HepG2 (cell line): ENCODE data around the gene SENP6. TPM values are rescaled to one million over a fixed set of nuclear protein-coding genes. Genes with fewer than 3 reads are reported as not detected.

Source experiments
- ATAC-seq: fragments of 200-7000 bp; cut with Tn5 transposase; 3 replicates; pipeline ENCODE4 v1.9.1; 2020; ENCODE audit warnings: mild to moderate bottlenecking, moderate library complexity
- BruUV-seq: library from RNA; stranded (reverse); fragments of 400-500 nt; replicated peaks from 2 replicates; lab custom pipeline; 2021; lab: Mats Ljungman, UMichigan
- CTCF ChIA-PET: fragments of 300-600 bp; formaldehyde crosslinking; extraction: SDS; loops from one replicate; lab custom pipeline; 2021; ENCODE audit warnings: low total read pairs, inconsistent platforms, low intra/inter-chr PET ratio; lab: Yijun Ruan, JAX
- POLR2A ChIA-PET: fragments of 350-600 bp; sonication (Branson Sonifier 250); formaldehyde crosslinking; loops from one replicate; lab custom pipeline; 2020; ENCODE audit warnings: antibody characterized with exemption, inconsistent platforms; lab: Yijun Ruan, JAX
- DNase-seq: peaks from one replicate; pipeline ENCODE4 v3.0.0-alpha.2; 2015; ENCODE audit warnings: low spot score
- FAIRE-seq: peaks from 3 replicates; lab custom pipeline; 2011; peaks lifted over from hg19 to GRCh38; lab: Jason Lieb, UNC
- H2AFZ ChIP-seq: one replicate; pipeline ENCODE4 v1.6.1; 2011; ENCODE audit warnings: low read length, inconsistent platforms
- H3K27ac ChIP-seq: fragments of 300-600 bp; 3 replicates; pipeline ENCODE4 v1.8.0; 2011; ENCODE audit warnings: mixed run types, mild to moderate bottlenecking, mixed read lengths, low read length, inconsistent platforms; ENCODE audit not compliant: insufficient read depth; ENCODE audit errors: extremely low read length
- H3K27me3 ChIP-seq, 2 experiments: fragments of 200-600 bp in 1 of 2; 2 replicates in 1 of 2; 3 replicates in 1 of 2; pipeline versions ENCODE4 v1.6.0 to v1.8.0; 2011; ENCODE audit warnings: low read length in 2 of 2, mild to moderate bottlenecking in 2 of 2, moderate library complexity in 2 of 2, inconsistent platforms in 1 of 2; ENCODE audit not compliant: insufficient read depth in 2 of 2, control insufficient read depth in 1 of 2
- H3K36me3 ChIP-seq, 2 experiments: fragments of 200-600 bp in 1 of 2; replicated peaks in 1 of 2; 2 replicates in 1 of 2; 3 replicates in 1 of 2; pipeline versions ENCODE4 v1.5.1 to v1.8.0; 2011; ENCODE audit warnings: low read length in 2 of 2, inconsistent platforms in 1 of 2; ENCODE audit not compliant: insufficient read depth in 2 of 2, control insufficient read depth in 1 of 2
- H3K4me1 ChIP-seq: 2 replicates; pipeline ENCODE4 v1.5.1; 2012; ENCODE audit warnings: low read length, inconsistent platforms; ENCODE audit not compliant: insufficient read depth
- H3K4me2 ChIP-seq: 2 replicates; pipeline ENCODE4 v1.6.0; 2011; ENCODE audit warnings: low read depth, low read length, inconsistent platforms
- H3K4me3 ChIP-seq, 3 experiments: fragments of 200-600 bp in 1 of 3; sonication (generic), shearing (Covaris generic) in 1 of 3; replicated peaks in 1 of 3; 2 replicates each; pipeline ENCODE4 v1.5.1; 2011 to 2016; ENCODE audit warnings: low read length in 3 of 3, inconsistent platforms in 2 of 3, low read depth in 2 of 3, mild to moderate bottlenecking in 2 of 3, control low read depth in 1 of 3, mixed read lengths in 1 of 3; ENCODE audit not compliant: insufficient read depth in 1 of 3
- H3K79me2 ChIP-seq: one replicate; pipeline ENCODE4 v1.6.1; 2011; ENCODE audit warnings: low read length, inconsistent platforms; ENCODE audit not compliant: insufficient read depth
- H3K9ac ChIP-seq: 2 replicates; pipeline ENCODE4 v1.6.0; 2011; ENCODE audit warnings: mild to moderate bottlenecking, low read depth, low read length, inconsistent platforms; ENCODE audit not compliant: insufficient read depth
- H3K9me3 ChIP-seq: 2 replicates; pipeline ENCODE4 v1.5.1; 2012; ENCODE audit warnings: mild to moderate bottlenecking, low read length
- H4K20me1 ChIP-seq: 2 replicates; pipeline ENCODE4 v1.6.0; 2011; ENCODE audit warnings: inconsistent platforms, mild to moderate bottlenecking, low read length, moderate library complexity; ENCODE audit not compliant: insufficient read depth
- CENPT ChIP-seq: sonication (generic); formaldehyde crosslinking; IDR thresholded peaks from 2 replicates; pipeline ENCODE4 v1.8.0; 2022; ENCODE audit warnings: low read depth, mild to moderate bottlenecking, moderate library complexity, missing genetic modification reagents
- CREB1 ChIP-seq, 2 experiments: fragments of 450-650 bp in 1 of 2; IDR thresholded peaks; 2 replicates each; pipeline ENCODE4 v1.6.1; 2016 to 2017; ENCODE audit warnings: control low read depth in 1 of 2, mild to moderate bottlenecking in 1 of 2, missing compliant biosample characterization in 1 of 2, missing genetic modification characterization in 1 of 2
- MIXL1 ChIP-seq: IDR thresholded peaks from 2 replicates; pipeline ENCODE4 v1.6.1; 2016
- SOX5 ChIP-seq: IDR thresholded peaks from 2 replicates; pipeline ENCODE4 v1.6.1; 2016; ENCODE audit warnings: borderline replicate concordance
- SPEN ChIP-seq: sonication (generic); formaldehyde crosslinking; IDR thresholded peaks from 2 replicates; pipeline ENCODE4 v1.5.1; 2020; ENCODE audit warnings: low read depth, mild to moderate bottlenecking, missing genetic modification reagents
- TRIM24 ChIP-seq: sonication (generic); formaldehyde crosslinking; IDR thresholded peaks from 2 replicates; pipeline ENCODE4 v1.8.0; 2022; ENCODE audit warnings: mild to moderate bottlenecking, missing genetic modification reagents
- ZBTB21 ChIP-seq: sonication (generic); formaldehyde crosslinking; IDR thresholded peaks from 2 replicates; pipeline ENCODE4 v1.4.0; 2020; ENCODE audit warnings: missing genetic modification reagents
- ZFP36 ChIP-seq: fragments of 150-350 bp; IDR thresholded peaks from 2 replicates; pipeline ENCODE4 v1.6.1; 2018; ENCODE audit warnings: borderline replicate concordance, low read length, low read depth; ENCODE audit not compliant: partially characterized antibody
- ZNF460 ChIP-seq: sonication (generic); formaldehyde crosslinking; IDR thresholded peaks from 2 replicates; pipeline ENCODE4 v1.5.1; 2020; ENCODE audit warnings: missing genetic modification reagents, mild to moderate bottlenecking, borderline replicate concordance
- ZNF556 ChIP-seq: sonication (generic); formaldehyde crosslinking; IDR thresholded peaks from 2 replicates; pipeline ENCODE4 v1.4.0; 2020; ENCODE audit warnings: mild to moderate bottlenecking, missing genetic modification reagents, borderline replicate concordance
- ZNF713 ChIP-seq: sonication (generic); formaldehyde crosslinking; IDR thresholded peaks from 2 replicates; pipeline ENCODE4 v1.4.0; 2020; ENCODE audit warnings: mild to moderate bottlenecking, missing genetic modification reagents
- ZNF768 ChIP-seq: sonication (generic); formaldehyde crosslinking; IDR thresholded peaks from 2 replicates; pipeline ENCODE4 v1.4.0; 2020; ENCODE audit warnings: missing genetic modification reagents
- ZZZ3 ChIP-seq: sonication (generic); formaldehyde crosslinking; IDR thresholded peaks from 2 replicates; pipeline ENCODE4 v1.4.0; 2020; ENCODE audit warnings: missing genetic modification reagents, mild to moderate bottlenecking, borderline replicate concordance
- WGBS: methylation state at CpG from one replicate; pipeline ENCODE4 v1.1.6; 2017; ENCODE audit warnings: low lambda C conversion rate; 5-methylcytosine and 5-hydroxymethylcytosine counted together
- in situ Hi-C: cut with HindIII; loops from 2 replicates; pipeline ENCODE4 v1.10.0; 2017; ENCODE audit warnings: low pct_unique_long_range_greater_than_20kb; ENCODE audit not compliant: extremely low pct_ligation_motif_present
- intact Hi-C: fragments of 100-400 bp; cut with micrococcal nuclease; formaldehyde crosslinking; loops from one replicate; pipeline ENCODE4 v1.10.0; 2022; ENCODE audit not compliant: unreplicated experiment
- polyA plus RNA-seq, 8 experiments: library from polyadenylated mRNA; depleted of rRNA in 3 of 8; stranded (reverse) in 7 of 8; unstranded in 1 of 8; fragments of >200 nt; fragmentation: Illumina TruSeq in 4 of 8; extraction: Trizol in 4 of 8; gene quantifications; 2 replicates each; pipeline versions ENCODE4 v1.2.1 to v1.2.3, GENCODE V29; 2011 to 2016; ENCODE audit warnings: low read depth in 4 of 8, missing spikeins in 1 of 8, mixed read lengths in 1 of 8; ENCODE audit not compliant: insufficient read depth in 1 of 8
- total RNA-seq, 5 experiments: library from RNA; depleted of rRNA; stranded (reverse); fragments of >200 nt; fragmentation: Illumina TruSeq; extraction: Trizol; gene quantifications; 2 replicates each; pipeline ENCODE4 v1.2.3, GENCODE V29; 2016; ENCODE audit warnings: low read depth in 1 of 5
- TF ChIP-seq, protein P1 (sequence below): sonication (generic); formaldehyde crosslinking; IDR thresholded peaks from 2 replicates; pipeline ENCODE4 v1.8.0; 2023; ENCODE audit warnings: mild to moderate bottlenecking, missing genetic modification reagents

Gene SENP6
- total and polyA plus RNA-seq, 2 of the 13 experiments (the other 11 are each of a cell fraction or from before 2014, with no cell fraction given) = 21.9 to 50.1 TPM

DNA sequence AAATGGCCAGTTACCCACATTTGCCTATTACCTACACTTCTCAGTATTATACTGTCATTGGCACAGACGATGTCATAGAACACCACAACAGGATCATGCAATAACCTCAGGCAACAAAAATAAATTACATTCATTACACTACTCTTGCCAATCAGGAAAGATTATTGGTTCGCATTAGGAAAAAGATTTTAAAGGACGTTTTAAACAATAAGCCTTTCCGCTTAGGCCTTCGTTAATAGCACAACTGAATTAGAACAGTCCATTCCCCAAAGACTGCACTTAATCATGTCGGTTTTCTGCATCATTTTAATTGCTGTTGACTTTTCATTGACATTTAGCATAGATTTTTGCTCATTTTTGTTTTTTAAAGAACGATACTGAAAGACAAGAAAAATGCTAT, 912 bp upstream of the SENP6 start:
- Histone ChIP-seq H3K79me2 (peaks cover 47% of the 10 kb centered on the region), H3K4me3 (peak overlapping the region; percentile 83 to 96 (median 90); a peak in 5 of 6 replicates)
- FAIRE-seq = peak; percentile 8
- TF ChIP-seq CENPT (CRISPR knock-in tag) (no peak), ZBTB21 (CRISPR knock-in tag) (peak; percentile 56; the same call in 1 of the 2 replicates), ZNF556 (CRISPR knock-in tag) (no peak)
- TF ChIP-seq, all 625 proteins: peak for 1
- POLR2A ChIA-PET = no interaction called here
- Histone ChIP-seq H3K9me3 (no peaks in the 10 kb centered on the region), H3K36me3 (no peaks in the 10 kb centered on the region), H2AFZ (peak overlapping the region; percentile 84), H3K27ac (peak overlapping the region; percentile 95), H3K4me2 (peak overlapping the region; percentile 83), H4K20me1 (peaks cover 16% of the 10 kb centered on the region), H3K9ac (peak overlapping the region; percentile 99), H3K4me1 (peaks cover 43% of the 10 kb centered on the region), H3K27me3 (no peaks in the 10 kb centered on the region; a peak in 1 of 5 replicates)
- DNase-seq = no peak
- in situ Hi-C loops = no loop called here
- 53% methylated on average over 7 of the region's 7 CpGs for WGBS
- no TSS peak for BruUV-seq
- ATAC-seq = no peak
- CTCF ChIA-PET = no interaction called here
- intact Hi-C loops = loop anchor here (2.0 to 5.0 kb wide), 2 partner anchors 76 to 313 kb away; no protein-coding TSS in a partner anchor

DNA sequence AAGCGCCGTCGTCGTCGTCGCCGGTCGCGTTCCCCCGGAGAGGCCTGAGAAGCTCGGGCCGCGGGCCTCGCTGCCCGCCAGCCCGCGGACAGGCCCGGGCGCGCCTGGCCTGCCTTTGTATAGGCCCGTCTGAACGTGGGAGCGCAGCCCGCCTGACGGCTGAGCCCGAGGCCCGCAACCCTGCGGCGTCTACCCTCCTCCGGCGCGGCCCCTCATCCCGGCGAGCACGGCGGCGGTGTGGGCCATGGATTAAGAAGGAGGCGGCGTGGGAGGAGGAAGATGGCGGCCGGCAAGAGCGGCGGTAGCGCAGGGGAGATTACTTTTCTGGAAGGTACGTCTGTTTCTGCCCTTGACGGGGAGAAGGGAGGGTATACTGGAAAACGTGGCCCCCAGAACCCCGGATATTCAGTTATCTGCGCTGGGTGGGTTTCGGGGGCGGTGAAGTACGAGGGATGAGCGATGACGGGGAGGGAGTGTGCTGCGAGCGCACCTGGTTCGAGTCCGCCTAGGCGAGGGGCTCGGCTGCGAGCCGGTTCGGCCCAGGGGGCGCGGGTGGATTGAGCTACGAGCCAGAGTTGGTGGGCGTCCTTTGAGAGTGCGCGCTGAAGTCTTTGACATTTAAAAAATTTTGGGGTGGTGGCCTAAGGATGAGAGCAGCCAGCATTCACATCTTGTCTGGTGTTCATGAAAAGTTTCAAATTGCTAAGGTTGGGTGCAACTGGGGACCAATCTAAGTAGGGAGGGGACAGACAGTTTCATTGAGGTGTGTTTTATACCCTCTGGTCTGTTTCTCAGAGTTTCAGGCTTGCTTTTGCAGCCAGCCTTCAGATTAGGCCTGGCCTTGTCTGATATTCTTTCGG, 796 bp downstream of the SENP6 start:
- ChIA-PET CTCF (no interaction called here), POLR2A (interaction anchor here (0.9 to 1.6 kb wide), 14 partner anchors 7 to 359 kb away, joined by 3 to 14 read pairs (median 3); partner anchors contain the start of genes COX7A2 and TMEM30A)
- peak overlapping the region; percentile 83 for H3K4me2 ChIP-seq
- no peaks in the 10 kb centered on the region for H3K36me3 ChIP-seq
- peak overlapping the region; percentile 95 for H3K27ac ChIP-seq
- H3K4me3 ChIP-seq = peak overlapping the region; percentile 83 to 96 (median 90)
- H3K4me1 ChIP-seq = peaks cover 43% of the 10 kb centered on the region
- H3K79me2 ChIP-seq = peaks cover 64% of the 10 kb centered on the region
- no peaks in the 10 kb centered on the region; a peak in 1 of 5 replicates for H3K27me3 ChIP-seq
- no peak for DNase-seq
- H3K9ac ChIP-seq = peak overlapping the region; percentile 99
- 1% methylated on average over 46 of the region's 70 CpGs for WGBS
- peak; percentile 70 for ATAC-seq
- no peak overlapping the region for H2AFZ ChIP-seq
- intact Hi-C loops (loop anchor here (5.0 kb wide), 1 partner anchor 315 kb away; no protein-coding TSS in a partner anchor), in situ Hi-C loops (no loop called here)
- BruUV-seq = TSS peak; percentile 55
- peaks cover 30% of the 10 kb centered on the region for H4K20me1 ChIP-seq
- no peak for FAIRE-seq
- H3K9me3 ChIP-seq = no peaks in the 10 kb centered on the region
- TF ChIP-seq ZNF460 (CRISPR knock-in tag) (no peak), ZNF713 (CRISPR knock-in tag) (no peak), TRIM24 (CRISPR knock-in tag) (no peak), SOX5 (CRISPR knock-in tag) (no peak), SPEN (CRISPR knock-in tag) (peak; percentile 82; the same call in 1 of the 2 replicates), ZNF768 (CRISPR knock-in tag) (peak; percentile 64; the same call in 1 of the 2 replicates), ZFP36 (no peak), MIXL1 (CRISPR knock-in tag) (no peak), CREB1 (IDR thresholded peaks at IDR 0.05) (no peak), CREB1 (CRISPR knock-in tag; IDR thresholded peaks at IDR 0.05) (no peak), ZZZ3 (no peak; the same call in 1 of the 2 replicates)
- TF ChIP-seq, protein P1, sequence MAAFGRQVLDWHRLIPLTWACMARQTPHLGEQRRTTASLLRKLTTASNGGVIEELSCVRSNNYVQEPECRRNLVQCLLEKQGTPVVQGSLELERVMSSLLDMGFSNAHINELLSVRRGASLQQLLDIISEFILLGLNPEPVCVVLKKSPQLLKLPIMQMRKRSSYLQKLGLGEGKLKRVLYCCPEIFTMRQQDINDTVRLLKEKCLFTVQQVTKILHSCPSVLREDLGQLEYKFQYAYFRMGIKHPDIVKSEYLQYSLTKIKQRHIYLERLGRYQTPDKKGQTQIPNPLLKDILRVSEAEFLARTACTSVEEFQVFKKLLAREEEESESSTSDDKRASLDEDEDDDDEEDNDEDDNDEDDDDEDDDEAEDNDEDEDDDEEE (CRISPR knock-in tag) = peak; percentile 79
